ENCODE data around the gene PPP1R7. TPM values are rescaled to one million over a fixed set of nuclear protein-coding genes. Genes with fewer than 3 reads are reported as not detected.
A peak's percentile ranks its signal among the peaks of the same experiment; 100 is the strongest.

The PPP1R7 gene
- total and polyA plus RNA-seq, 2 experiments from 2014 or later, result 44.0 to 98.4 TPM

DNA sequence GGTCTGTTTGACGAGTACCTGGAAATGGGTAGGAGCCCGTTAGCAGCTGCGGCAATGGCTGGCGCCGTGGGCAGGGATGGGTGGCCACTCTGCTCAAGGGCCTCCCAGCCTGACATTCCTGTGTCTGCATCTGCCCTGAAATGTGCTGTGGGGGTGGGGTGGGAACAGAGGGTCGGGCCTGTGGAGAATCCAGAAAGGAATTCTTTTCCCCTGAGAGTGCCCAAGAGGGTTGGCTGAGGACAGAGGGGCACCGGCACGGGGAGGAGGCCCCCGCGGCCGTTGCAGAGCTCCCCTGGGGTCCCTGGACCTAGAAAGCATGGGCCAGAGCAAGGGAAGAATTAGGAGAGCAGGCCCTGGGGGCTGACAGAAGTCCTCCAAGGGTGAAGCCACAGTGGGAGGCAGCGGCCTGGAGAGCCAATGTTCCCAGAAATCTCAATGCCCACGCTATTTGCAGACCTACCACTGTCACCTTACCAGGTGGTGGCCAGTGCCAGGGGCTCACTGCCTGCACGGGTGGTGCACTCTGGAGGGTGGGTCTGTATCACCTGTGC, 66.0 kb downstream of the PPP1R7 start:
- H3K9me3 ChIP-seq (ENCODE audit: low read depth), result no peaks in the 10 kb centered on the region
- H3K27ac ChIP-seq, result peak overlapping the region; percentile 14
- H3K4me1 ChIP-seq (ENCODE audit: low read depth), result peaks cover 8% of the 10 kb centered on the region
- no peaks in the 10 kb centered on the region for H3K27me3 ChIP-seq
- peak in 1 of 2 donors; percentile 48 for DNase-seq (ENCODE audit: low read depth in 1 of 2, low spot score in 1 of 2)
- H3K4me3 ChIP-seq, result no peak overlapping the region
- H3K36me3 ChIP-seq, result no peaks in the 10 kb centered on the region
- TF ChIP-seq, protein P1, sequence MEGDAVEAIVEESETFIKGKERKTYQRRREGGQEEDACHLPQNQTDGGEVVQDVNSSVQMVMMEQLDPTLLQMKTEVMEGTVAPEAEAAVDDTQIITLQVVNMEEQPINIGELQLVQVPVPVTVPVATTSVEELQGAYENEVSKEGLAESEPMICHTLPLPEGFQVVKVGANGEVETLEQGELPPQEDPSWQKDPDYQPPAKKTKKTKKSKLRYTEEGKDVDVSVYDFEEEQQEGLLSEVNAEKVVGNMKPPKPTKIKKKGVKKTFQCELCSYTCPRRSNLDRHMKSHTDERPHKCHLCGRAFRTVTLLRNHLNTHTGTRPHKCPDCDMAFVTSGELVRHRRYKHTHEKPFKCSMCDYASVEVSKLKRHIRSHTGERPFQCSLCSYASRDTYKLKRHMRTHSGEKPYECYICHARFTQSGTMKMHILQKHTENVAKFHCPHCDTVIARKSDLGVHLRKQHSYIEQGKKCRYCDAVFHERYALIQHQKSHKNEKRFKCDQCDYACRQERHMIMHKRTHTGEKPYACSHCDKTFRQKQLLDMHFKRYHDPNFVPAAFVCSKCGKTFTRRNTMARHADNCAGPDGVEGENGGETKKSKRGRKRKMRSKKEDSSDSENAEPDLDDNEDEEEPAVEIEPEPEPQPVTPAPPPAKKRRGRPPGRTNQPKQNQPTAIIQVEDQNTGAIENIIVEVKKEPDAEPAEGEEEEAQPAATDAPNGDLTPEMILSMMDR (IDR thresholded peaks at IDR 0.05; ENCODE audit: low read depth, low read length), result no peak

DNA sequence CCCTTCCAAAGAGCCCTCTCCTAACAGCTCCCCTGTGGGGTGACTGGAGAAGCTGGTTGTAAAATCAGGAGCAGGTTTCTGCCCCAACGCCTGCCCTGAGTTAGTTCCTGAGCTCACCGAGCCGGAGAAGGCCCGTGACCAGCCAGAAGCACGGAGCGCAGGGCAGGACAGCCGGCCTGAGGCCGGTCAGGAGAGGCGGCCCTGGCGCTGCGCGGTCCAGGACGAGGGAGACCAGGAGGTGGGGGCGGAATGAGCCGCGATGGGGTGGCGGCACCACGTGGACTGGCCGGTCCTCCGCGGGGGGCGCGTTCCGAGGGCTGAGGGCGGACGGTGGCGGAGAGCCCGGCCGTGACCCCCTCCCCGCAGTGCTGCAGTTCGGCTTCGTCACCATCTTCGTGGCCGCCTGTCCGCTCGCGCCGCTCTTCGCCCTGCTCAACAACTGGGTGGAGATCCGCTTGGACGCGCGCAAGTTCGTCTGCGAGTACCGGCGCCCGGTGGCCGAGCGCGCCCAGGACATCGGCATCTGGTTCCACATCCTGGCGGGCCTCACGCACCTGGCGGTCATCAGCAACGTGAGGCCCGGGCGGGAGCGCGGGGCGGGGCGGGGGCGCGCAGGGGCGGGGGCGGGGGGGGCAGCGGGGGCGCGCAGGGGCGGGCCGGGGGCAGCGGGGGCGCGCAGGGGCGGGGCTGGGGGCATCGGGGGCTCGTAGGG, 67.2 kb downstream of the PPP1R7 start:
- TF ChIP-seq, protein P1 (IDR thresholded peaks at IDR 0.05; ENCODE audit: low read depth, low read length), result no peak
- Histone ChIP-seq H3K27me3 (no peaks in the 10 kb centered on the region), H3K4me3 (peak overlapping the region; percentile 8), H3K9me3 (ENCODE audit: low read depth) (no peaks in the 10 kb centered on the region), H3K4me1 (ENCODE audit: low read depth) (peaks cover 8% of the 10 kb centered on the region), H3K36me3 (no peaks in the 10 kb centered on the region), H3K27ac (peak overlapping the region; percentile 78)
- peak; percentile 81 to 87 for DNase-seq (ENCODE audit: low read depth in 1 of 2, low spot score in 1 of 2)

DNA sequence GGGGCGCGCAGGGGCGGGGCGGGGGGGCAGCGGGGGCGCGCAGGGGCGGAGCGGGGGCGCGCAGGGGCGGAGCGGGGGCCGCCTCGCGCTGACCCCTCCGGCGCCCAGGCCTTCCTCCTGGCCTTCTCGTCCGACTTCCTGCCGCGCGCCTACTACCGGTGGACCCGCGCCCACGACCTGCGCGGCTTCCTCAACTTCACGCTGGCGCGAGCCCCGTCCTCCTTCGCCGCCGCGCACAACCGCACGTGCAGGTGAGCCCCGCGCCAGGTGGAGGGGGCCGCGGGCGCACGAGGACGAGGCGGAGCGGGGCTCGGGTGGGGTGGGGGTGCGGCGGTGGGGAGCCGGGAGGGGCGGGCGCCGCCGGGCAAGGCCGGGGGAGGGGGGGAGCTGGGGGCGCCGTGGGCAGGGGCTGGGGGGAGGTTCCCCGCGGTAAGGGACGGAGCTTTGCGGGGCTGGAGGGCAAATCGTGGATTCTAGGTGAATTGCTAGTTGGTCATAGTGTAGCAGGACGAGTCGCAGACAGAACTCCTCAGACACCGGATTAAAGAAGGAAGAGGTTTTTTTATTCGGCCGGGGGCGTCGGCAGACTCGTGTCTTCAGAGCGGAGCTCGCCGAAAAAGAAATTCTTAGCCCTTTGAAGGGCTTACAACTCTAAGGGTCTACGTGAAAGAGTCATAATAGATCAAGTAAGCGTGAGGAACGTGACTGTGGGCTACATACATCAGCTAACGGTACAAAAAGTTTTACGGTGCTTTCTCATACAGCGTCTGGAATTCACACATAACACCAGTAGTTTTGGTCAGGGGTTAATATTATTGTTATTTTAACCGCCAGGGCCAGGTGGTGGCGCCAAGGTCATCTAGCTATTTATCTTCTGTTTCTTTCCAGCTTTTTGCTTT, 68.1 kb downstream of the PPP1R7 start:
- peak overlapping the region; percentile 34 for H3K4me3 ChIP-seq
- peaks cover 8% of the 10 kb centered on the region for H3K4me1 ChIP-seq (ENCODE audit: low read depth)
- TF ChIP-seq, protein P1 (IDR thresholded peaks at IDR 0.05; ENCODE audit: low read depth, low read length), result peak; percentile 11
- no peaks in the 10 kb centered on the region for H3K9me3 ChIP-seq (ENCODE audit: low read depth)
- no peaks in the 10 kb centered on the region for H3K36me3 ChIP-seq
- no peaks in the 10 kb centered on the region for H3K27me3 ChIP-seq
- DNase-seq (ENCODE audit: low read depth in 1 of 2, low spot score in 1 of 2), result peak; percentile 33 to 76
- peak overlapping the region; percentile 24 for H3K27ac ChIP-seq

DNA sequence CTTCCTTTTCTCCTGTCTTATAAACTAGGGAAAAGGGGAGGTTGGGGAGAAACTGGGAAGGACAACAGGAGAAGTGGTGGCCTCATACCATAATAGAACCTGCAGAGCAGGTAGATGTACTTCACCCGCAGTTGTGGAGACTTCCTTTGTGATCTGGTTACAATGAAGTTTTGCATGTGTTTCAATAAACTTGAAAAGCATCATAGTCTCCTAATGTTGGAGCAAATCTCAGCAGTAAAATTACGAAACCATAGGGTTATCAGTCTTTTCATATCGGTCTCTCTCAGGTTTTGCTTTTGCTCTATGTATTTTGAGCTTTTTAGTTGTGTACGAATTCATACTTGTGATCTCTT, 68.7 kb downstream of the PPP1R7 start:
- Histone ChIP-seq H3K27ac (no peak overlapping the region), H3K4me3 (peak overlapping the region; percentile 34), H3K9me3 (ENCODE audit: low read depth) (no peaks in the 10 kb centered on the region), H3K27me3 (no peaks in the 10 kb centered on the region), H3K36me3 (no peaks in the 10 kb centered on the region), H3K4me1 (ENCODE audit: low read depth) (peaks cover 8% of the 10 kb centered on the region)
- TF ChIP-seq, protein P1 (IDR thresholded peaks at IDR 0.05; ENCODE audit: low read depth, low read length), result no peak
- DNase-seq (ENCODE audit: low read depth in 1 of 2, low spot score in 1 of 2), result no peak

DNA sequence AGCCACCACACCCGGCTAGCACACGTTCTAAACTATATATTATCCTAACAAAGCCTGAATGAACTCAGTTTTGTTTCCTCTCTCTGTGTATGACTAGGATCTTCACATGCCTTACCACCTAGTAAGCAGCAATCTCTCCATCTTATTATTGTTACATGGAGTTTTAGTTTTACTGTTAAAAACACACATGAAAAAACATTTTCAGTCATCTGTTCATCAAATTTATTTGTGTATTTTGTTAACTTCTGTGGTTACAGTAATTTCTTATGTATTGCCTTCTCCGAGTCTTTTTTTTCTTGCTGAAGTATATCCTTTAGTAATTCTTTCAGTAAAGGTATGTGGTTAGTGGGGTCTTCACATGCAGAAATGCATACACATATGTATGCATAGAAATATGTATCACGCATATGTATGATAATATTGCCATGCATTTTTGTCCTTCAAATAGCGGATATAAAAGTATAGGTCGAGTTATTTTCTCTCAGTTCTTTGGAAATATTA, 69.6 kb downstream of the PPP1R7 start:
- H3K9me3 ChIP-seq (ENCODE audit: low read depth), result no peaks in the 10 kb centered on the region
- H3K27ac ChIP-seq, result no peak overlapping the region
- H3K27me3 ChIP-seq, result no peaks in the 10 kb centered on the region
- H3K4me3 ChIP-seq, result no peak overlapping the region
- no peak for DNase-seq (ENCODE audit: low read depth in 1 of 2, low spot score in 1 of 2)
- no peaks in the 10 kb centered on the region for H3K36me3 ChIP-seq
- TF ChIP-seq, protein P1 (IDR thresholded peaks at IDR 0.05; ENCODE audit: low read depth, low read length), result no peak
- peaks cover 8% of the 10 kb centered on the region for H3K4me1 ChIP-seq (ENCODE audit: low read depth)

Measured in cardiac muscle cell (in vitro differentiated cells and primary cell).